OCI-LY3 (cell line): ENCODE measurements around the gene MOCOS.

ENCODE experiments used
- CTCF ChIP-seq: fragments of 200-600, 300-600 bp; sonication (generic); IDR thresholded peaks from 2 replicates; pipeline ENCODE4 v1.5.1; 2014; ENCODE audit warnings: antibody characterized with exemption, low read length, low read depth
- EZH2phosphoT487 ChIP-seq: fragments of 200-600 bp; shearing (Covaris generic); IDR thresholded peaks from 2 replicates; pipeline ENCODE4 v1.6.1; 2018; ENCODE audit warnings: antibody characterized with exemption, mixed run types, low read depth

- no peak for TF ChIP-seq CTCF
- TF ChIP-seq EZH2phosphoT487, result no peak
Observed at GRCh38 chr18:36271153-36271552, 83.9 kb downstream of the MOCOS start.
